ENCODE results near the gene OSMR.

DNA sequence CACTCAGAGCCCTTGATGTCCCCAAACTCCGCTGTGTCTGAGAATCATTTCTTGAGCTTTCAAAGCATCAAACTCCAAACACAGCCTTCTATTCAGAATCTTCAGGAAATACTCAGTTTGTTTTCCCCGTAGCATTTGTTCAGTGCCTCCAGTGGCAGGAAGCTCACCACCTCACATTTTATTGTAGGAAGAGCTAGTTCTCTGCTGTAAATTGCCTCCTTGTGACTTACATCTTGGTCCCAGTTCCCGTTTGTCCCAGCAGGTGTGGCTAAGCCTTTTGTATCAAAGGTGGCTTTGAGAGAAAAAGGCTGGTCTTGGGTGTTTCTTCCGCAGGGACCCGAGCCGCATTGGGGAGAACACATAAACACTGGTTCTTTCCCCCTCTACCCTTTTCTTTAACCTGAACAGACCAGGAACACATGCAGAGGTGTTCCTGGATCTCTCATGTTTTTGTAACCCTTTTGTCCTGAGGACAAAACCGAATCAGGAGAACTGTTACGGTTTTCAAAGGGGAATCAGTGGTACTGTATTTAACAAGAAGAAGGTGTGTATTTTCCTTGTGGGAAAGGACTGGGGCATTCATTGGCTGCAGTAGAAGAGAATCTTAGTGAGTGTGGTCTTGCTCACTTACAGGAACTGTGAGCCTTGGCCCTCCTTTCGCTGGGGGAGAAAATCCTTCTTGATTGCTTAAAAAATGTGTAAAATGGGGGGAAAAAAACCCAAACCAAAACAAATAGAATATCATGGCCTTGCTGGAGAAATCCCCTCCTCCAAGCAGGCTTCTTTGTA, 1.9 kb downstream of the OSMR start:
- TF ChIP-seq POLR2AphosphoS5 (IDR thresholded peaks at IDR 0.05; ENCODE audit: low read depth, low read length) (no peak), TAF1 (IDR thresholded peaks at IDR 0.05; ENCODE audit: borderline replicate concordance, insufficient read depth, low read length) (no peak), SIN3A (IDR thresholded peaks at IDR 0.05; ENCODE audit: borderline replicate concordance, insufficient read depth, low read length) (no peak)
- TF ChIP-seq, protein P1, sequence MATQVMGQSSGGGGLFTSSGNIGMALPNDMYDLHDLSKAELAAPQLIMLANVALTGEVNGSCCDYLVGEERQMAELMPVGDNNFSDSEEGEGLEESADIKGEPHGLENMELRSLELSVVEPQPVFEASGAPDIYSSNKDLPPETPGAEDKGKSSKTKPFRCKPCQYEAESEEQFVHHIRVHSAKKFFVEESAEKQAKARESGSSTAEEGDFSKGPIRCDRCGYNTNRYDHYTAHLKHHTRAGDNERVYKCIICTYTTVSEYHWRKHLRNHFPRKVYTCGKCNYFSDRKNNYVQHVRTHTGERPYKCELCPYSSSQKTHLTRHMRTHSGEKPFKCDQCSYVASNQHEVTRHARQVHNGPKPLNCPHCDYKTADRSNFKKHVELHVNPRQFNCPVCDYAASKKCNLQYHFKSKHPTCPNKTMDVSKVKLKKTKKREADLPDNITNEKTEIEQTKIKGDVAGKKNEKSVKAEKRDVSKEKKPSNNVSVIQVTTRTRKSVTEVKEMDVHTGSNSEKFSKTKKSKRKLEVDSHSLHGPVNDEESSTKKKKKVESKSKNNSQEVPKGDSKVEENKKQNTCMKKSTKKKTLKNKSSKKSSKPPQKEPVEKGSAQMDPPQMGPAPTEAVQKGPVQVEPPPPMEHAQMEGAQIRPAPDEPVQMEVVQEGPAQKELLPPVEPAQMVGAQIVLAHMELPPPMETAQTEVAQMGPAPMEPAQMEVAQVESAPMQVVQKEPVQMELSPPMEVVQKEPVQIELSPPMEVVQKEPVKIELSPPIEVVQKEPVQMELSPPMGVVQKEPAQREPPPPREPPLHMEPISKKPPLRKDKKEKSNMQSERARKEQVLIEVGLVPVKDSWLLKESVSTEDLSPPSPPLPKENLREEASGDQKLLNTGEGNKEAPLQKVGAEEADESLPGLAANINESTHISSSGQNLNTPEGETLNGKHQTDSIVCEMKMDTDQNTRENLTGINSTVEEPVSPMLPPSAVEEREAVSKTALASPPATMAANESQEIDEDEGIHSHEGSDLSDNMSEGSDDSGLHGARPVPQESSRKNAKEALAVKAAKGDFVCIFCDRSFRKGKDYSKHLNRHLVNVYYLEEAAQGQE (IDR thresholded peaks at IDR 0.05; ENCODE audit: insufficient read depth in 1 of 2, low read depth in 2 of 2, low read length in 2 of 2), result no peak
